Ovary (tissue), 9 donors: ENCODE data around the gene RCL1. TPM values are rescaled to one million over a fixed set of nuclear protein-coding genes. Genes with fewer than 3 reads are reported as not detected.

Experiments
- DNase-seq, 5 donors: peaks; one replicate each; pipeline ENCODE4 v3.0.0-alpha.2; 2019 to 2020
- H3K27ac ChIP-seq, 2 donors: fragments of 200-600 bp; one replicate each; pipeline versions ENCODE4 v1.5.1 to v1.8.0; 2019 to 2022
- H3K27me3 ChIP-seq: fragments of 200-600 bp; one replicate; pipeline ENCODE4 v1.8.0; 2022
- H3K36me3 ChIP-seq: fragments of 200-600 bp; sonication (generic); one replicate; pipeline ENCODE4 v1.5.1; 2019
- H3K4me1 ChIP-seq: one replicate; pipeline ENCODE4 v1.8.1; 2013; ENCODE audit warnings: mild to moderate bottlenecking, moderate library complexity; ENCODE audit not compliant: insufficient read depth
- H3K4me3 ChIP-seq: fragments of 200-600 bp; sonication (generic); one replicate; pipeline ENCODE4 v1.5.1; 2017
- H3K9me3 ChIP-seq, 2 donors: fragments of 200-600 bp in 1 of 2; sonication (generic) in 1 of 2; one replicate each; pipeline versions ENCODE4 v1.5.1 to v1.8.1; 2013 to 2019; ENCODE audit warnings: mild to moderate bottlenecking in 1 of 2, moderate library complexity in 1 of 2
- CTCF ChIP-seq, 3 donors: fragments of 450-650 bp in 2 of 3; fragments of 200-600 bp in 1 of 3; IDR thresholded peaks; one replicate each; pipeline versions ENCODE4 v1.5.1 to v1.8.0; 2016 to 2022; ENCODE audit warnings: antibody characterized with exemption in 3 of 3, mild to moderate bottlenecking in 1 of 3
- EP300 ChIP-seq: sonication (generic); formaldehyde crosslinking; IDR thresholded peaks from one replicate; pipeline ENCODE4 v1.6.1; 2017; ENCODE audit warnings: antibody characterized with exemption
- POLR2A ChIP-seq: fragments of 450-650 bp; IDR thresholded peaks from one replicate; pipeline ENCODE4 v1.6.1; 2017; ENCODE audit warnings: antibody characterized with exemption, mild to moderate bottlenecking, moderate library complexity
- WGBS, 3 donors: extraction: QIAGEN DNeasy Blood & Tissue Kit in 1 of 3; methylation state at CpG; one replicate each; pipeline versions ENCODE4 v1.1.5 to v1.1.7; 2013 to 2017; 5-methylcytosine and 5-hydroxymethylcytosine counted together
- intact Hi-C, 4 donors: fragments of 100-400 bp; cut with DNase I; formaldehyde crosslinking; loops; one replicate each; pipeline versions ENCODE4 v1.11.0 to v1.15.1; 2022 to 2023
- polyA plus RNA-seq, 2 donors: library from polyadenylated mRNA; stranded (reverse); fragments of 200-250 nt in 1 of 2; fragments of 350-450 nt in 1 of 2; fragmentation: Illumina TruSeq in 1 of 2; extraction: RNeasy Lipid Tissue Mini Kit (QIAGEN cat#74804) in 1 of 2; gene quantifications; one replicate each; pipeline ENCODE4 v1.2.3, GENCODE V29; 2013 to 2014
- total RNA-seq, 7 donors: library from RNA; depleted of rRNA in 2 of 7; stranded (reverse); fragments of >200 nt in 2 of 7; fragmentation: NEBNext Ultra II Directional in 3 of 7; extraction: Animal tissue kit (Norgen Biotek cat#: 25700) in 3 of 7; gene quantifications; one replicate each; pipeline versions ENCODE4 v1.1.0 to v1.2.4, GENCODE V29; 2016 to 2023
- donor health status: DM: no; HTN: no; CAD: no; lungs with moderate emphysema.
- donor health status: DM: no; HTN: no; CAD: no.
- donor health status: Bipolar disorder and iron deficiency.
- donor health status: DM: yes; HTN: yes; CAD: no.
- donor health status: DM: no; HTN: no; CAD: no.
- donor health status: DM: yes; HTN: yes; CAD: no.

Gene RCL1
- total and polyA plus RNA-seq, 9 donors = 19.9 to 68.6 (median 30.0) TPM

DNA sequence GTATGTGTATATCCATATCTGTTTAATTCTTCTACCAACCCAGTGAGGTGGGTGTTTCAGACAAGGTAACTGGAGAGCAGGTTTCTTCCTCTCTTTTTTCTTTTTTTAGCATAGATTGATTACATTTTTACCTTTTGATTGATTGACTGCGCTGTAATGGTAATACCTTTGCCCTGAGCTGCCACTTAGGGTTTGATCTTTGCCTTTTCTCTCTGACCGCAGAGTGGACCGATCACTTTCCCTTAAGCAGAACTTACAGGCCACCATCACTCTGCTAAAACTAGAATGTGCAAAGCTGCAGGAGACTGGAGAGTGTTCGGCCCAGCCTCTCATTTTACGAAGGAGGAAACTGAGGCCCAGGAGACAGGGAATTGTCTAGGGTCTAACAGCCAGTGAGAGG lies 38.0 kb downstream of the RCL1 start:
- no peaks in the 10 kb centered on the region for H3K36me3 ChIP-seq

GRCh38 chr9:4831119-4831518 lies 38.4 kb downstream of the RCL1 start:
- Histone ChIP-seq H3K27me3 (no peaks in the 10 kb centered on the region), H3K4me3 (no peak overlapping the region), H3K36me3 (no peaks in the 10 kb centered on the region), H3K4me1 (peaks cover 25% of the 10 kb centered on the region), H3K27ac (no peak overlapping the region), H3K9me3 (no peaks in the 10 kb centered on the region)
- WGBS, 3 donors = 84 to 87% (median 87%) methylated on average over 5 of the region's 5 CpGs
- DNase-seq = no peak
- intact Hi-C loops = loop anchor here in 1 of 4 donors (5.0 kb wide), 1 partner anchor 39 kb away; the partner anchor contains the start of gene RCL1
- TF ChIP-seq EP300 = no peak
- TF ChIP-seq CTCF (IDR thresholded peaks at IDR 0.05) = no peak
- TF ChIP-seq POLR2A = no peak

More for the DNA sequence above, 38.0 kb downstream of the RCL1 start:
- Histone ChIP-seq H3K9me3 (no peaks in the 10 kb centered on the region), H3K4me1 (peaks cover 21% of the 10 kb centered on the region), H3K27me3 (no peaks in the 10 kb centered on the region), H3K4me3 (no peak overlapping the region), H3K27ac (no peak overlapping the region)
- TF ChIP-seq POLR2A (no peak), EP300 (no peak), CTCF (IDR thresholded peaks at IDR 0.05) (no peak)
- WGBS, 3 donors = 78 to 79% (median 79%) methylated on average over 5 of the region's 5 CpGs
- DNase-seq = no peak
- intact Hi-C loops = loop anchor here in 1 of 4 donors (5.0 kb wide), 1 partner anchor 38 kb away; the partner anchor contains the start of gene RCL1

GRCh38 chr9:4831944-4832343 lies 39.2 kb downstream of the RCL1 start:
- Histone ChIP-seq H3K4me3 (no peak overlapping the region), H3K27me3 (no peaks in the 10 kb centered on the region), H3K36me3 (no peaks in the 10 kb centered on the region), H3K9me3 (no peaks in the 10 kb centered on the region), H3K4me1 (peaks cover 30% of the 10 kb centered on the region), H3K27ac (no peak overlapping the region)
- intact Hi-C loops = loop anchor here in 1 of 4 donors (5.0 kb wide), 1 partner anchor 40 kb away; the partner anchor contains the start of gene RCL1
- 84 to 88% (median 88%) methylated on average over 3 of the region's 3 CpGs for WGBS, 3 donors
- no peak for DNase-seq
- no peak for TF ChIP-seq POLR2A
- TF ChIP-seq EP300 = no peak
- no peak for TF ChIP-seq CTCF (IDR thresholded peaks at IDR 0.05)

DNA sequence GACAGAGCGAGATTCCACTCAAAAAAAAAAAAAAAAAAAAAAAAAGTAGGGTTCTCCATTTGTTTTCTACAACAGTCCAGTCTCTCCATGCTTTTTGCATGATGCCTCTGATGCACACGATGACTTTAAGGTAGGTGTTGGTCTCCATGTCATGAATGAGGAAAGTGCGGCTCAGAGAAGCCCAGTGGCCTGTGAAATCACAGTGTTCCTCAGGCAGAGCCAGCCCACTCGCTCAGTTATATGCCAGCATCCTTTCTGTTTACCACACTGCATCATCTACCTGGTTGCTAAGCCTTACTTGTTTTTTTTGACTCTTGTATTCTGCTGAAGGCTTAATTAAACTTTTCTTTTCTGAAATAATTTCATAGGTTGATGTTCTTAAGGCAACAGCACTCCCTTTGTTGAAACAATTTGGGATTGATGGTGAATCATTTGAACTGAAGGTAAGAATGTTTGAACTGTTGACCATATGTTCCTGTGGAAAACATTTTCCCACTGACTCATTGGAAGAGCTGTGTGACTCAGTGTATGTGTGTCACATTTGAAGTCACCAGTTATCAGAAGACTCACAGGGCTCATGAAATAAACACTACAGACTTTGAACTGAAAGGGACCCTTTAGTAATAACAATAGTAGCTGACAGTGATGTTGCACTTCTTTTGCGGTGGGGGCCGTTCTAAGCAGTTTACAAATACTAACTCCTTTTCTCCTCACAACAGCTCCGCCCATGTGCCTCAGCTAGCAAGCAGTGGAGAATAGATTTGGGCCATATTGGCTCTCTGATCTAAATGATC lies 40.2 kb downstream of the RCL1 start:
- WGBS, 3 donors = 77 to 83% (median 83%) methylated on average over 7 of the region's 7 CpGs
- TF ChIP-seq POLR2A (no peak), CTCF (IDR thresholded peaks at IDR 0.05) (no peak), EP300 (no peak)
- H3K27me3 ChIP-seq = no peaks in the 10 kb centered on the region
- H3K4me3 ChIP-seq = no peak overlapping the region
- intact Hi-C loops = loop anchor here in 1 of 4 donors (5.0 kb wide), 1 partner anchor 41 kb away; the partner anchor contains the start of gene RCL1
- H3K36me3 ChIP-seq = no peaks in the 10 kb centered on the region
- no peaks in the 10 kb centered on the region for H3K9me3 ChIP-seq
- DNase-seq = no peak
- peaks cover 32% of the 10 kb centered on the region for H3K4me1 ChIP-seq
- peak overlapping the region in 1 of 2 donors; percentile 6 for H3K27ac ChIP-seq
